ENCODE results near the gene SNX9.

- no peak for TF ChIP-seq CTCF (IDR thresholded peaks at IDR 0.05)
- TF ChIP-seq EZH2 (IDR thresholded peaks at IDR 0.05; ENCODE audit: borderline replicate concordance, insufficient read depth, low read depth, low read length, poor library complexity, severe bottlenecking) = no peak
Observed at GRCh38 chr6:157848693-157849092, 25.6 kb downstream of the SNX9 start.

Data from B cell (primary cell).